HG02840 (cell line): ENCODE data around the gene CLGN.

Experiments
- ATAC-seq: cut with Tn5 transposase; IDR thresholded peaks from one replicate; pipeline ENCODE4 v1.9.1; 2021; ENCODE audit warnings: mild to moderate bottlenecking, moderate library complexity, moderate number of reproducible peaks; ENCODE audit not compliant: unreplicated experiment, low FRiP score

The CLGN gene

DNA sequence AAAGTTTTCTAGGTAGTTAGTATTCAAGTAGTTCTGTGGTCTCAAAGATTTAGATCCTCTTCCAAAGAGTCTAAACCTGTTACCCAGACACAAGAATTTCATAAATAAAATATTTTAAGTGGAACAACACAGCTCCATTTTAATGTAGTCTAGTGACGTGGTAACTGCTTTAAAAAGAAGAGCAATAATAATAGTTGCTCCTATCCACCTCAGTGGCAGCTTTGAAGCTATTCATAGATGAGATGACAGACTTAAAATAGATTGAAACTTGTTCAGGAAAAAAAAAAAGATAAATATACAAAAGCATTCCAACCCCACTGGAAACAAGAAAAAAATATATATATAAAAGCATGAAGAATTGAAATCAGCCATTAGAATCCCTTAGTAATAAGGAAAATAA lies 39.4 kb downstream of the CLGN start:
- ATAC-seq = no peak

DNA sequence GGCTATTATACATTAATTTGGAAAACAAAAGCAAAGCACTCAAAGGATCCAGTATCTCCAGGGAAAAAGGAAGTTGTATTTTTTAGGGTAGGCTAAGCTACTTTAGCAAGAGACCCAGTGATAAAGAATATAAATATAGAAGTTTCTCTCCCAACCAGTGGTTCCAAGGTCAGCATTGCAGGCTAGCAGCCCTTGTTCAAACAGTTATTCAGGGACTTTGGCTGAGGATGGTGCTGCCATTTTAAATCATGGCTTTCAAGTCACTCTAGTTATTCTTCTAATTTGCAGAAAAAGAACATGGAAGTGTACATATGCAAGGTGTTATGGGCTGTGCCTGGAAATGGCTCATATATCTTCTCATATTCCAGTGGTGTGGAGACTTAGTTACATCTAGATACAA lies 44.7 kb downstream of the CLGN start:
- ATAC-seq = no peak

DNA sequence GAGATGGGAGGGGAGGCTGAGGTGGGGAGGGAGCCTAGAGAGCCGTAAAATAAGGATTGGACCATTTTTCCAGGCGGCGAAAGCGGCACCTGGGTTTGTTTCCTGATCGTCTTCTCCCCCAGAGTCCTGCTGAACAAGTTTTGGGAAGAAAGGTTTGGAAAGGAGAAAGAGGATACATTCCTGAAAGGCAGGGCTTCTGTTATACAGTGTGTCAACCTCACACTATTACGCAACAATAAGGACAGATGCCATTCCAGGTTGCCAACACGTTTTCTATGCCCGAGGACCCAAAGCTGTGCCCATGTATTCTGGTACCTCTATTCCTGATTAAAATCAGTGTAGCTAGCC lies 53.3 kb downstream of the CLGN start:
- ATAC-seq = no peak

GRCh38 chr4:140373328-140374129 lies 53.9 kb downstream of the CLGN start, which contains the start of gene SCOC:
TSS of gene SCOC (plus strand) at chr4:140373646. CDS start at chr4:140379171, 5,525 bp downstream.
- peak; percentile 96 for ATAC-seq

DNA sequence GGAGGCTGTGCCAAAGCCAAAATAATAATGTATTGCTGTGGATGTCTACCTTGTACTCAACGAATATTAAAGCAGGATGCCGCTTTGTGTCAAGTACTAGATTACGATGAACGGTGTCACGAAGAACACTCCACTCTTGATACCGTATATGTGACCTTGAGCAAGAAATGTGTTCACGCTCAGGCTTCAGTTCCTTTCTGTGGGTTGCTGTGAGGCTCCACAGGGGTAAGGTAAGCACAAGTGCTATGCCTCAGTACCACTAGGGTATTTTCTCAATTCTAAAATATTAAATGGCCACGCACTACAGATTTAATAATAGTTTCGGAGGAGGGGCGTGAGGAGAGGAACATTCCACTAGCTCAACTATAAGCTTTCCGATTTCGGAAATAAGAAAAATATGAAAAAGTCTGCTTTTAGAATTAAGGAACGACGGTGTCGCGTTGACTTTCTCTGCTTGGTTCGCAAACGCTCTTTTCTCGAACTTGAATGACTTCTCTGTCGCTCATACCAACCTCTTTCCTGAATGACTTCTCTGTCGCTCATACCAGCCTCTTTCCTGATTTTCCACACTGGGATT lies 54.6 kb downstream of the CLGN start:
- ATAC-seq = peak; percentile 48

- no peak for ATAC-seq
Measured at GRCh38 chr4:140368686-140369085, 58.8 kb downstream of the CLGN start.

- ATAC-seq = no peak
Measured at GRCh38 chr4:140367738-140368137, 59.7 kb downstream of the CLGN start.

DNA sequence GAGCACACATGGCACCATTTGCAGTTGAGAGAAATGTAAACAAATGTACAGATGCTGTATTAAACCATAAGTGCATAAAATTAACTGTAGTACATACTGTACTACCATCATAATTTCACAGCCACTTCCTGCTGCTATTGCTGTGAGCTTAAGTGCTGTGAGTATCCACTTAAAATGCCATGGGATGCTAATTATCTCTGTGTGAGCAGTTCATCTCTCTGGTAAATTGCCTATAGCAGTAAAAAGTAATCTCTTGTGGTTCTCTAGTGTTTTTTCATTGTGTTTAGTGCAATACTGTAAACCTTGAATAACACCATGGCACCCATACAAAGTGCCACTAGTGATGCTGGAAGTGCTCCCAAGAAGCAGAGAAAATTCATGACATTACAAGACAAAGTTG lies 63.9 kb downstream of the CLGN start:
- ATAC-seq = no peak

GRCh38 chr4:140363051-140363450 lies 64.4 kb downstream of the CLGN start:
- no peak for ATAC-seq

- ATAC-seq = no peak
Measured at GRCh38 chr4:140361099-140361498, 66.3 kb downstream of the CLGN start.

GRCh38 chr4:140359562-140360427 lies 67.7 kb downstream of the CLGN start:
- ATAC-seq = peak; percentile 85

DNA sequence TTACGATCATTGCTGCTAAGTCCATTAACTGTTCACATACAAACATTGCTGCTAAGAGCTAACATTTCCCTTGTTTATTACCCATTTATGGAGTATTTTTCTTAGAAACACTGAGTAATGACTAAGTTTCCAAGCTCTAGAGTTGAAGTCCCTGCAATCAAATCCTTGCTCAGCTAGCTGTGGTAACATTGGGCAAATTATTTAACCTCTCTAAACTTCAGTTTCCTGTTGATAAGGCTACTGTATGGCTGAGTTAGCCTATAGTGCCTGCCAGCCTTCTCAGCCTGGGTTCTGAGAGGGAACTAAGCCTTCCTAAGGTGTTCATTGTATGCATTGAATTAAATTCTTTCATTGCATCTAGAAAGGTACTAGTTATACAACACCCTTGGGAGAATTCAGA lies 69.2 kb downstream of the CLGN start:
- ATAC-seq = no peak

- no peak for ATAC-seq
Measured at GRCh38 chr4:140357868-140358267, 69.6 kb downstream of the CLGN start.

- no peak for ATAC-seq
Measured at GRCh38 chr4:140355288-140355687, 72.2 kb downstream of the CLGN start.

GRCh38 chr4:140353786-140354185 lies 73.7 kb downstream of the CLGN start:
- ATAC-seq = no peak

GRCh38 chr4:140351093-140352075 lies 76.1 kb downstream of the CLGN start:
- no peak for ATAC-seq

DNA sequence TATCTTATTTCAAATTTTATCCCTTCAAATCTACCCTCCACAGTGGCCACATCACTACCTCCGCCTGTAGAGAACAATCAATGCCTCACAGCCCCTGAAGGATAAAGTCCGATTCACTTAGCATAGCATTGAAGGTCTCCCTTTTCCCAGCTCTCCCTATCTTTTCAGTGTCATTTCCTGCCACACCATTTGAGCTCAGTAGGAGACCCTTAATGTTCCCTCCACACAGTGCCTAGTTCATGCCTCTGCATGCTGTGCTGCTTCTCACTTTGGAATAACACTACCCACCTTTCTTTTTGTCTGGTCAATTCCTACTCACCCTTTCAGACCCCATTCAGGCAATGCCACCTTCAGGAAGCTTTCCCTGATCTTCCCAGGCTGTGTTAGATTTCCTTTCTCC lies 77.6 kb downstream of the CLGN start:
- no peak for ATAC-seq

GRCh38 chr4:140346136-140346535 lies 81.3 kb downstream of the CLGN start:
- no peak for ATAC-seq

- ATAC-seq = no peak
Measured at GRCh38 chr4:140344621-140345020, 82.8 kb downstream of the CLGN start.

DNA sequence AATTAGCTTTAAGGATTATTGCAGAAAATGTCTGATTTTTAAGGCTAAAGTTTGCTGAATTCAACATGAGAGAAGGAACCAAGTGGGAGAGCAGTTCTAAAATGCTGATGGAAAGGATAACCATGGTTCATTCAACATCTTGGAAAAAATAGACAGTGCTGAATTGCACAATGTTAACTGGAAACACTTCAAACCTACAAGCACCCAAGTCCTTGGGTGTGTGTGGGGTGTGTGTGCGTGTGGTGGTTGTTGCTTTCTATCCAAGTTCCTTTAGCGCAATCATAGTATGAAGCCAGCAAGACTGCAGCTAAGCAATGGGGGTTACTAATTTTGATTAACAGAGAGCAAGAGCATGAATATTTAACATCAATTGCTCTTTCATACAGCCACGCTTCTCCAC lies 83.3 kb downstream of the CLGN start:
- ATAC-seq = no peak
